HL-60 (cell line): Measurements from ENCODE around the gene CAV3.

Experiments used
- POLR2AphosphoS5 ChIP-seq: IDR thresholded peaks from 2 replicates; pipeline ENCODE4 v1.6.1; 2012; ENCODE audit warnings: low read depth
- TF ChIP-seq, protein P1 (sequence below): IDR thresholded peaks from one replicate; pipeline ENCODE4 v1.5.1; 2011; ENCODE audit warnings: low read length, control low read depth, inconsistent platforms; ENCODE audit not compliant: insufficient read depth
- TF ChIP-seq, protein P2 (sequence below): IDR thresholded peaks from 2 replicates; pipeline ENCODE4 v1.6.1; 2012; ENCODE audit warnings: low read depth; ENCODE audit not compliant: insufficient replicate concordance

DNA sequence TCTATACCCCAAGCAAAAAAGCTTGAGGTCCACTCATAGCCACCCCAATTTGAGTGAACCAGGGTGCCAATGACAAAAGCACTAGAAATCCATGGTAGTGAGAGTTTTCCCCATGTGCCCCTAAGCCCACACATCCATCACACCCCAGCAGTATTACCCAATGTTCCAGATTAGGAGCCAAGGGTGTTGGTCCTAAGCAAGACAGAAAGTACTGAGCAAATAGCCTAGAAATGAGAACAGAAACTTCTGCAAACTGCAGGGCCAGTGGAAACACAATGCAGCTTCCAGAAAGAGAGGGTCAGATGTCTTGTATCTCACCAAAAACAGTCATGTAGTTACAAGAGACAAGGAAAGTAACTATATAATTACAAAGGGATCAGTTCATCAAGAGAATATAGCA is 46.7 kb downstream of the CAV3 start:
- TF ChIP-seq, protein P1, sequence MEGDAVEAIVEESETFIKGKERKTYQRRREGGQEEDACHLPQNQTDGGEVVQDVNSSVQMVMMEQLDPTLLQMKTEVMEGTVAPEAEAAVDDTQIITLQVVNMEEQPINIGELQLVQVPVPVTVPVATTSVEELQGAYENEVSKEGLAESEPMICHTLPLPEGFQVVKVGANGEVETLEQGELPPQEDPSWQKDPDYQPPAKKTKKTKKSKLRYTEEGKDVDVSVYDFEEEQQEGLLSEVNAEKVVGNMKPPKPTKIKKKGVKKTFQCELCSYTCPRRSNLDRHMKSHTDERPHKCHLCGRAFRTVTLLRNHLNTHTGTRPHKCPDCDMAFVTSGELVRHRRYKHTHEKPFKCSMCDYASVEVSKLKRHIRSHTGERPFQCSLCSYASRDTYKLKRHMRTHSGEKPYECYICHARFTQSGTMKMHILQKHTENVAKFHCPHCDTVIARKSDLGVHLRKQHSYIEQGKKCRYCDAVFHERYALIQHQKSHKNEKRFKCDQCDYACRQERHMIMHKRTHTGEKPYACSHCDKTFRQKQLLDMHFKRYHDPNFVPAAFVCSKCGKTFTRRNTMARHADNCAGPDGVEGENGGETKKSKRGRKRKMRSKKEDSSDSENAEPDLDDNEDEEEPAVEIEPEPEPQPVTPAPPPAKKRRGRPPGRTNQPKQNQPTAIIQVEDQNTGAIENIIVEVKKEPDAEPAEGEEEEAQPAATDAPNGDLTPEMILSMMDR = no peak
- no peak for TF ChIP-seq POLR2AphosphoS5
- TF ChIP-seq, protein P2, sequence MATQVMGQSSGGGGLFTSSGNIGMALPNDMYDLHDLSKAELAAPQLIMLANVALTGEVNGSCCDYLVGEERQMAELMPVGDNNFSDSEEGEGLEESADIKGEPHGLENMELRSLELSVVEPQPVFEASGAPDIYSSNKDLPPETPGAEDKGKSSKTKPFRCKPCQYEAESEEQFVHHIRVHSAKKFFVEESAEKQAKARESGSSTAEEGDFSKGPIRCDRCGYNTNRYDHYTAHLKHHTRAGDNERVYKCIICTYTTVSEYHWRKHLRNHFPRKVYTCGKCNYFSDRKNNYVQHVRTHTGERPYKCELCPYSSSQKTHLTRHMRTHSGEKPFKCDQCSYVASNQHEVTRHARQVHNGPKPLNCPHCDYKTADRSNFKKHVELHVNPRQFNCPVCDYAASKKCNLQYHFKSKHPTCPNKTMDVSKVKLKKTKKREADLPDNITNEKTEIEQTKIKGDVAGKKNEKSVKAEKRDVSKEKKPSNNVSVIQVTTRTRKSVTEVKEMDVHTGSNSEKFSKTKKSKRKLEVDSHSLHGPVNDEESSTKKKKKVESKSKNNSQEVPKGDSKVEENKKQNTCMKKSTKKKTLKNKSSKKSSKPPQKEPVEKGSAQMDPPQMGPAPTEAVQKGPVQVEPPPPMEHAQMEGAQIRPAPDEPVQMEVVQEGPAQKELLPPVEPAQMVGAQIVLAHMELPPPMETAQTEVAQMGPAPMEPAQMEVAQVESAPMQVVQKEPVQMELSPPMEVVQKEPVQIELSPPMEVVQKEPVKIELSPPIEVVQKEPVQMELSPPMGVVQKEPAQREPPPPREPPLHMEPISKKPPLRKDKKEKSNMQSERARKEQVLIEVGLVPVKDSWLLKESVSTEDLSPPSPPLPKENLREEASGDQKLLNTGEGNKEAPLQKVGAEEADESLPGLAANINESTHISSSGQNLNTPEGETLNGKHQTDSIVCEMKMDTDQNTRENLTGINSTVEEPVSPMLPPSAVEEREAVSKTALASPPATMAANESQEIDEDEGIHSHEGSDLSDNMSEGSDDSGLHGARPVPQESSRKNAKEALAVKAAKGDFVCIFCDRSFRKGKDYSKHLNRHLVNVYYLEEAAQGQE = no peak
